ENCODE results near the gene INTS11.
"Not testable (repeated sequence)": the region's sequence is repeated elsewhere in the genome, so short reads cannot be mapped to it uniquely, and the experiment has no call there.

The INTS11 gene

GRCh38 chr1:1329304-1330210, 5.1 kb upstream of the INTS11 start:
- DNase-seq, result no peak

- DNase-seq, result no peak
Measured at GRCh38 chr1:1328254-1328653, 3.8 kb upstream of the INTS11 start.

GRCh38 chr1:1327291-1327690, 2.8 kb upstream of the INTS11 start:
- DNase-seq, result no peak

- no peak for DNase-seq
Measured at GRCh38 chr1:1326075-1326605, 1.7 kb upstream of the INTS11 start.

- DNase-seq, result no peak
Measured at GRCh38 chr1:1325288-1326074, 1.0 kb upstream of the INTS11 start.

GRCh38 chr1:1324084-1324523, 356 bp downstream of the INTS11 start:
- no peak for DNase-seq

- DNase-seq, result no peak
Measured at GRCh38 chr1:1322952-1323351, 1.5 kb downstream of the INTS11 start.

GRCh38 chr1:1322418-1322817, 2.0 kb downstream of the INTS11 start:
- DNase-seq, result no peak

- DNase-seq, result no peak
Measured at GRCh38 chr1:1321477-1321876, 3.0 kb downstream of the INTS11 start.

- DNase-seq, result no peak
Measured at GRCh38 chr1:1320666-1321448, 3.6 kb downstream of the INTS11 start.

GRCh38 chr1:1319646-1319941, 4.9 kb downstream of the INTS11 start:
- DNase-seq, result no peak

GRCh38 chr1:1318777-1319645, 5.4 kb downstream of the INTS11 start:
- no peak for DNase-seq

- no peak for DNase-seq
Measured at GRCh38 chr1:1318131-1318652, 6.3 kb downstream of the INTS11 start.

GRCh38 chr1:1317420-1317819, 7.0 kb downstream of the INTS11 start:
- no peak for DNase-seq

GRCh38 chr1:1316199-1316598, 8.3 kb downstream of the INTS11 start:
- DNase-seq, result not testable (repeated sequence)

- no peak for DNase-seq
Measured at GRCh38 chr1:1315435-1315954, 9.0 kb downstream of the INTS11 start.

- no peak for DNase-seq
Measured at GRCh38 chr1:1314678-1315335, 9.7 kb downstream of the INTS11 start.

- no peak for DNase-seq
Measured at GRCh38 chr1:1314237-1314586, 10.2 kb downstream of the INTS11 start.

GRCh38 chr1:1313500-1314236, 10.8 kb downstream of the INTS11 start:
- DNase-seq, result no peak
